AG09319 (cell line): Measurements from ENCODE around the gene CNTRL.
"Not testable (repeated sequence)": the region's sequence is repeated elsewhere in the genome, so short reads cannot be mapped to it uniquely, and the experiment has no call there.

Experiments
- DNase-seq: peaks from one replicate; pipeline ENCODE4 v3.0.0-alpha.2; 2010; ENCODE audit warnings: low read depth; ENCODE audit errors: extremely low read depth
- CTCF ChIP-seq: IDR thresholded peaks from 2 replicates; pipeline ENCODE4 v1.5.1; 2011; ENCODE audit warnings: low read depth, mild to moderate bottlenecking, inconsistent platforms, low read length, moderate library complexity

The CNTRL gene

GRCh38 chr9:121074370-121075250 lies at the start of gene CNTRL:
CNTRL (plus strand) TSS chr9:121074955; CDS start chr9:121088327, 13,372 bp downstream.
- TF ChIP-seq CTCF: no peak; the same call in 1 of the 2 replicates
- DNase-seq: peak; percentile 52

DNA sequence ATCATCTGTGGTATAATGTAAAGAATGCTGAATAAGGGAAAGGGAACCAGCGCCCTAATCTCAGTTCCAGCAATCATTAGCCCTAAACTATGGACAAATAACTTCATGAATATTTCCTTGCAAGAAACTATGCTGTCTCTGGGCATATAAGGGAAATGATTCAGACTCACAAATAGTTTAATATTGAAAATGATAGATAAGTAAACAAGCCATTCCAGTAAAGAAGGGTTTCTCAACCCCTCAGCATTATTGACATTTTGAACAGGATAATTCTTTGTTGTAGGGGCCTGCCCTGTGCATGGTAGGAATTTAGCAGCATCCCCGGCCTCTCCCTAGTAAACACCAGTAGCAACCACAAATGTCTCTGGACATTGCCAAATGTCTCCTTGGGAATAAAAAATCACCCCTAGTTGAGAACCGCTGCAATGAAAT lies 48.5 kb upstream of the CNTRL start:
- DNase-seq: no peak
- no peak for TF ChIP-seq CTCF

GRCh38 chr9:121026768-121027167 lies 48.0 kb upstream of the CNTRL start:
- no peak for TF ChIP-seq CTCF
- DNase-seq: no peak

GRCh38 chr9:121028285-121028684 lies 46.5 kb upstream of the CNTRL start:
- not testable (repeated sequence) for DNase-seq

- DNase-seq: no peak
- TF ChIP-seq CTCF: no peak
Observed at GRCh38 chr9:121029469-121029868, 45.3 kb upstream of the CNTRL start.

- no peak for TF ChIP-seq CTCF
- DNase-seq: no peak
Observed at GRCh38 chr9:121034529-121034928, 40.2 kb upstream of the CNTRL start.

- DNase-seq: not testable (repeated sequence)
Observed at GRCh38 chr9:121035717-121036116, 39.0 kb upstream of the CNTRL start.

GRCh38 chr9:121038362-121038761 lies 36.4 kb upstream of the CNTRL start:
- TF ChIP-seq CTCF: no peak

More at GRCh38 chr9:121038362-121038761, 36.4 kb upstream of the CNTRL start:
- DNase-seq: no peak
